HL-60/S4 (cell line): ENCODE data around the gene LRRC28.

Experiments used
- in situ Hi-C: fragments of 300-500 bp; cut with MboI; formaldehyde crosslinking; loops from 2 replicates; pipeline ENCODE4 v1.14.3; 2022; ENCODE audit warnings: low sequenced_read_pairs

LRRC28 gene

DNA sequence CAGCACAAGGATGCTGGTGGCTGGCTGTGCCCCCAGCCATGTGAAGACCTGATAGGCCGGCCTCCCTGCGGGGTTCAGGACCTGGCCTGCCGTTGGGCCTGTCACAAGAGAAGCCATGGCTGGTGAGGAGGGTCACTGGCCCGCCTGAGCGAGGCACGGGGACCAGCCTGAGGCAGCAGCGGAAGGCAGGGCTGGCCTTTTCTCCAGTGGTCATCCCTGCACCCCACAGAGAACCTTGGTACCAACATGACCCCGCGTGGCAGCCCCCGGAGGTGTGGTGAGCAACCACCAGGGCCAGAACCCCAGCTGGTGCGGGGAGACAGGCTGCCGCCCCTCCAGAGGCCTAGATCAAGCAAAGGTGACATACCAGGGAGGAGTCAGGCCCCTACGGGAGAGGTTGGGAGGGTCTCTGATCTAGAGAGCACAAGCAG, 180.4 kb downstream of the LRRC28 start:
- in situ Hi-C loops: no loop called here

DNA sequence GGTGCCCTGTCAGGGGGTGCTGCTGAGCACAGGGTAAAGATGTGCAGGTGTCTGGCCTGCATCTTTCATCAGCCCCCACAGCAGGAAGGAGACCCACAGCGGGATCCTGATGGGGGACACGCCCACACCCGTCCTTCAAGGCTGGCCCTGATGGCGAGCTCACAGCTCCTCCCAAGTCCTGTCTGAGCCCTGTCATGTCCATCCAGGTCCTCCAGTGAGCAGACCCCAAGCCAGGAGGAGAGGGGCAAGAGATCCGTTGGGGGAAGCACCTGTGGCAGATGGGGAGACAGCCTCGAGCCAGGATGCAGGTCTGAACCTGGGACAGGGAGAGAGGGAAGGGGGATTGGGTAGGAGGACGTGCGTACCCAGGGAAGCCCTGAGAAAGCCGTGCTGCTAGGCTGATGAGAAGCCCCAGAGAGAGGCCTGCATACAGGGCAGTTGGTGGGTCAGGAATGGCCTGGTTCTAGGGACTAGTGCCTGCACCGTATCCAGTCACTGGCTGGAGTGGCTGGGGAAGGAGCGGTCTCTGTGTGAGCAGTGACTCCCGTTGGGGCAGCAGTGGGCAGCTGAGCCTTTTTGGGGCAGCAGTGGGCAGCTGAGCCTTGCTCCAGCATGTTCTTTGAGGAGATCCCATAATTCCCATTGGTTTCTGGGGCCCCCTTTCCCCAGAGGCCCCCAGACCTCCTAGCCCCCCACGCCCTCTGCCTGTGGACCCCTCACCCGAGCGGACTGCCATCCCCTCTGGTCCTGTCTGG, 181.2 kb downstream of the LRRC28 start:
- in situ Hi-C loops: no loop called here

DNA sequence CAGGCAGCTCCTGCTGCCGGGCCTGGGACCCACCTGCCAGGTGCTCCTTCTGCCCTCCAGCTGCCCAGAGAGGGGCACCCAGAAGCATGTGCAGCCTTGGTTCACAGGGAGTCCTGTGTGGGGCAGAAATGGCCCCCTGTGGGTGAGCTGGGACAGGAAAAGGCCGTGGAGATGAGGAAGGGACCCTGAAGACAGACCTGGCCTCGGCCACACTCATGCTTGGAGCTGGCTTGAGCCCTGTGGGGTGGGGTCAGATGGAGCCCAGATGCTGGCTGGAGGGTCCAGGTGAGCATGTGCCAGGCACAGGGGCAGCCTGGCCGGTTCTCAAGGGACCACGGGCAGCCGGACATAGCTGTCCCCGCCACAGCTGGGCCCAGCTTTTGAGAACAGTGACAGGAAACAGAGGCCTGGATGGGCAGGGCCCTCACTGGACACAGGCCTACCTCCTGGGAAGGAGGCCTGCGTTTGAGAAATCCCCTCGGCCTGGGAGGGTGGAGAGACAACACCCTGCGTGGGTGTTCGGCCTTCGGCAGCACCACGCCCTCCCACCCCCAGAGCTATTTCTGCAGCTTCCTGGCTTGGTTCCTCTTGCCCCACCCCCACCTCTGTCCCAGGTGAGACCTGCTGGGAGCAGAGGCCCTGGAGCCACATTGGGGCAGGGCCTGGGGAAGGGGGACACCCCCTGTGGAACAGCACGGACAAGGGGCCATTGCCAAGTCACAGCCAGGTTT, 181.9 kb downstream of the LRRC28 start:
- in situ Hi-C loops: no loop called here

DNA sequence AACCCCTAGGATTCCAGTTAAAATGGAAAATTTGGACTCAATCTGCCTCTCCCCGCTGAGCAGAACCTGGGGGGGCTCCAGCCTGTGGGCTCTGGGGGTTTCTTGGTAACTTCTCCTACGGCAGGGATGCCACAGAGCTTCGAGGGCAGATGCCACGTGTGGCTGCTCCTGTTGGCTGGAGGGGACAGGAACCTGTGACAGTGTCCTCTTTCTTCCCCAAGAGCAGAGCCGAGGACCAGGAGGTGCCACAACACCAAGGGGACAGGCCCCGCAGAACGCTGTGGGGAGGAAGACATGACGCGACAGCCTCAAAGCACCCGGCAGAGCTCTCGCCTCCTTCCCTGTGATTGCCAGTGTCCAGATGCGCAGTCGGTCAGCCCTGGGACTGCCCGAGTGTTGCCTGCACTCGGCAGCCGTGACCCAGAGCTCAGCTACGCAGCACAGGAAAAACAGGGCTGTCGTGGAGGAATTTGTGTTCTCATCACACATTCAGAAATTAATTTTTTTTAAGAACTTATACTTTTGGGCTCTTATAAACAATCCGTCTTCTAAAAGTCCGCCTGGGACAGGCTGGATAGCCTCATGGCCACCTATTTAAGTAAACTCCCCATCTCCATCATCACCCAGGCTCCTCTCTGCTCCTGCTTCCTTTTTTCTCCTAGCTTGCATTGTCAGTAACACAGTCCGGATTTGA, 182.6 kb downstream of the LRRC28 start:
- in situ Hi-C loops: no loop called here

DNA sequence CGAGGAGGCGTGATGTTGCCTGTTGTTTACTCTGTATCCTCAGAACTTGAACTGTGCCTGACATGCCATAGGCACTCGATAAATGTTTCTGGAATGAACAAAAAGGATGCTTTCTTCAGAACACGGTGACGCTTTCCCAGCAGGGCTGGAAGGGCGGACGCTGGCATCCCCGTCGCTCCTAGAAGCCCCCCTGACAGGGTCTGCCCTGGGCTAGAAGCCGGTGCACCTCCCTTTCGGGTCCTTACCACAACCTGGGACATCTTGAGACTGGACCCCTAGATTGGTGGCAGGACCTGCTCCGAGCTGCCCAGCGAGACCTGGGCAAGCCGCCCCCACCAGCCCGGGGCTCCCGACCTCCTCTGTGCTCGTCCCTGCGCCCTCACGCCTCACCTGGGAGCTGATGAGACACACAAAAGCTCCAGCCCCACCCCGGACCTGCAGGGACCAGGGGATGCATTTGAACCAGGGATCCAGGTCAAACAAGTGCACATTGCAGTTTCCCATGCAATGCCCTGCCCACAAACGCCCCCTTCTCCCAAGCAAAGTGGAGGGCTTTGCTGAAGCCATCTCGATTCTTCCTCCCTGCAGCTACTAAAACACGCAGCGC, 183.3 kb downstream of the LRRC28 start:
- in situ Hi-C loops: no loop called here

DNA sequence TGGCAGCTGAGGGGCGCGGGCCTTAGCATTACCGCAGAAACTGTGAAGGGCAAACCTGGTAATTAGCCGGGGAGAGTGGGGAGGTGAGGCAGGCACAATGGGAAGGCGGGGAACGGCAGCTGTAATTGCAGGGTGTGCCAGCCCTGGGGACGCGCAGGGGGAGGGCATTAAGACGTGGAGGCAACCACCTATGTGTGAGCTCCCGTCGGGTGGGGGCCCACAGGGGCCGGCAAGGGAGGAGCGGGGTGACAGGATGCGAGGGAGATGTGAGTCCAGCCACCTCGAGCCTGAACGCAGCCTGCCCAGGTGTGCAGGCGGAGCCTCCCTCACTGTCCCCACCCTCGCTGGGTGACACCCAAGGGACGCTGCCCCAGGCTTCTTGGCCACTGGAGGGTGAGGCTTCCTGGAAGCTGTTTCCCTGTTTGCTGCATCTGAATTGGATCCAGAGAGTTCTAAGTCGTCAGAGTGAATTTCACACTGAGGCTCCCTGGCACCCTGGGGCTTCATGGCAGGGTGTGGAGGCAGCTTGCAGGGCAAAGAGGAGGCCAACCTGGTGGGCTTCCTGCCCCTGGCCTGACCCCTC, 183.9 kb downstream of the LRRC28 start:
- in situ Hi-C loops: no loop called here

DNA sequence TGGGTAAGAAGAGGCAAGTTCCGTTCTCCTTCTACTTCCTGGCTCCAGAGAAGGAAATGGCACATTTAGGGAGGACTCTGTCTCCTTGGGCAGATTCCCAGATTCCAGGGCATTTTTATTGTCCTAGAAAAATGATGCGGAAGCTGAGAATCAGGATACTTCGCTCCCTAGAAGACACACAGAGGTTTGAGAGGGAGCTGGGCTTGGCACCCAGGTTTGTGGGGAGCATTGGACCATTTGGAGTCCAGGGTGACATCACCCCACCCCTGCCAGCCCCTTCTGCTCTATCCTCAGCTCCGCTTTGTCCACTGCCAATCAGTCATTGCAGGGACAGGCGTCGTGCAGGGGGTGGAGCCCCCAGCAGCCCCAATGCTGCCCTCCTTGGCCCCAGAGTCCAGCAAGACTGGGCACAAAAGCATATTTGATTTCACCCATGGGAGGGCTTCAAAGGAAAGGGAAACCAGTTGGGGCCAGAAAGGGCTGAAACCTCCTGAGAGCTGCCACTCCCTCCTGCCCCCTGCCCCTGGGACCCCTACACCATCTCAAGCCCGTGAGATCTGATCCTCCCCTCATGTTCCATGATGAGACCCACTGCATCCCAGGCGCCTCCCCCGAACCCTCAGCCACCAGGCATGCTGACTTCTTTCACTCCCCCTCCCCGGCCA, 184.7 kb downstream of the LRRC28 start:
- in situ Hi-C loops: no loop called here

DNA sequence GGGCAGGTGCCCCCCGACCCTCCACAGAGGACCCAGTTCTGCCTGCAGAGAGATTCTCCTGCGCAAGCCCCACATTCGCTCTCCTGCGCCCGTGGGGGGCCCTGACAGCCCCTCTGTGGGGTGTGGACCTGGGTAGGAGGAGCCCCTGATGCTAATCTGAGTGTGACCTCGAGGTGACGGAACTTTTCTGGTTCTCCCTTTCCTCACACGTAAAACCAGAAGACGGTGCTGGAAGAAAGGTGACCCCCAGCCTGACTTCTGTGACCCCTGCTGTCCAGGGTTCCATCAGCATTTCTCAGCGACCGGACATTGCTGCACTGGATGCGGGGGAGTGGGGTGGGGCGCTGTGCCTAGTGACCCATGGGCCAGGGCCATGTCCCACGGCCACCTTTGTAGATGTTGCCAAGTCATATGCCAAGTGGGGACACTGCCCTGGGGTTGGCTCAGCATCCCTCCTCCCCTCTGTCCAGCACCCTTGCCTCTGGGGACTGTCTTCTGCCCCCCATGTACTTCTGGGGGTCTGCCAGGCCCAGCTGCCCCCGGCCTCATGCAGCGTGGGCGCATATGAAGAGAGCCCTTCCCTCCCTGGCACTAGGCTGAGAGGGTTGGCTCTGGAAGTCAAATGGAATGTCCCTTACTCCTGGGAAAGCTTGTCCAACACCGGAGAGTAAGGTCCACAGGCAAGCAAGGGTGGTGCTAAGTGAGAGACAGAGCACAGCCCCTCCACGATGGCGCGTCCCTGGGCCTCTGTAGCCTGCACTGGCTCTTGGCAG, 185.4 kb downstream of the LRRC28 start:
- in situ Hi-C loops: no loop called here

DNA sequence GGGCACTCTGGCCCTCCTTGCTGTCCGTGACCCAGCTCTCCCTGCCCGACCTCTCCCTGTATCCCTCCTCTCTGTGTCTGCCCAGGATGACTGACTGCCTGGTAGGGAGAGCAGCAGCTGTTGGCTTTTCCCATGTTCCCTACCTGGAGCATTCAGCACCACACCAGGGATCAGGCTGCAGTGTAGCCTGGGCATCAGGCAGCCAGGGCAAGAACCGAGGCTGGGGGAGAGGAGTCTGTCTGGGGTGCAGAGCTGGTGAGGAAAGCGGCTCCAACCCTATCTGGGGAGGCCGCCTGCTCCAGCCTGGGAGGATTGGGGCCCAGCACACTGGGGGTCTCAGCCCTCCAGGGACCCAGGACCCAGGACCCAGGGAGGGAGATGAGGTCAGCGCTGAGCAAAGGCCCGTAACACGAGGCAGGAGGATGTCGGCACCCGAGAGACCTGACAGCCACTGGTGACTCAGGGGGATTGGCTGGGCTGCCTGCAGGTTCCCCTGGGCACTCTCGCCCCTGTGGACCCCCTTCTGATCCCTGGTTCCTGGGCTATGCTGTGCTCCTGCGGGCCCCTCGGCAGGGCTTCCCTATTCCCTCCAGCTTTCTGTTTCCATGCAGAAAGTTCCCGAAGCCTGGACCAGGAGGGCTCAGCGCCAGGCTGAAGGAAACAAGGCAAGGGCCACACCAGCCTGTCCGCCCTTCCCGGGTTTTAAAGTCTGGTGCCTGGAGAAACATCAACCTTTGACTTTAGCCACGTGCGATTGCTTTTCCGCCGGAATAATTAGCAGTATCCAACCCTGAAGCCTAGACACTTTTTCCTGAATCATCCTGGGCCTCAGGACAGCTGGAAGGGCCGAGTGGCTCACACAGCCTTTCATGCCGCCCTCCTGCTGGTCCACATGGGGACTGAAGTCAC, 186.3 kb downstream of the LRRC28 start:
- in situ Hi-C loops: no loop called here

DNA sequence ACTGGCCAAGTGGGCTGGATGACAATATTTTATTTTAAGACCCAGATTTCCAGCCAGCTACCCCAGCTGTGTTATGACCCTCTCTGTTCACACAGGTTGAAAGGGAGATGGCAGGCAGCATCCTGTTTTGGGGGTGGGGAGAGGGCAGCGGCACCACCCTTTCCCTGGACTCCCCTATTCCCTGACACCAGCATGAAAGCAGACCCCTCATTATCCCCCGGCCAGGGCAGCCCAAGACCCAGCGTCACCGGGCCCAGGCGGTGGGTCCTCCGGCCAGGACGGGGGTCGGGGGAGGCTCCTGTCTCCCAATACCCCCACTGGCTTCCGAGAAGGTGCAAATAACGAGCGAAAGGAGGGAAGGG, 186.9 kb downstream of the LRRC28 start:
- in situ Hi-C loops: no loop called here

DNA sequence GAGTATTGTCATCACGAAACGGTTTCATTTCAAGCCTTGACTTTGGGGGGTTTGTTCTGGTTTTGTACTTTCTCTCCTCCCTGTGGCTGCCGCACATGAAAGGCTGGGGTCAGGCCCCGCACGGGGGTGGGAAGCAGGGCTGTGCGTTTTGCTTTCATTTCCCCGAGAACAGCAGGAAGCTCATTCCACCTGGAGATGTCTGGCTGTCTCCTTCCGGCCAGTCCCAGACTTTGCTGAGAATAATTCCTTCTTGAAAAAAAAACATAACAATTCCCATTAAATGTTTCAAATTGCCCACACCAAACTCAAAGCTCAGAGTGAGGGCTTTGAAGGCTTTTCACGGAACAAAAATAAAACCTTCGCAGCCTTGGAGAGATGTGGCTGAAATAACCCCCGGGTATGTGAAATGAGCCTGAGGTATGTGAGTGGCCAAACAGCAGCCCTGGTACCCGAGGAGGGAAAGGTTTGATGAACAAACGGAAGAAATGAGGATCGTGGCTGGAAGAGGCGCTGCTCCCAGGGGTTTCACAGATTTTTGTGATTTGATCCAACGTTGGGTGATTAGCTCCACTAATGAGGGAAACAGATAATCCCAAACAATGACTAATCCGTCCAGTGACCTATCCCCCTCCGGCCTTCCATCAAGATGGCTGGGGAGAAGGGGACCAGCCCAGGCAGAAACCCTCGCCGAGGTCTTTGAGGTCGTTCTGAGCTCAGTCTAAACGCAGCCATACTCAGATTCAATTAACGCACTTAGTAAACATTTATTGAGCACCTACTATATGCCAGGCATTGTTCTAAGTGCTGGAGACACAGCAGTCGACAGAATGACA, 187.6 kb downstream of the LRRC28 start:
- in situ Hi-C loops: no loop called here

DNA sequence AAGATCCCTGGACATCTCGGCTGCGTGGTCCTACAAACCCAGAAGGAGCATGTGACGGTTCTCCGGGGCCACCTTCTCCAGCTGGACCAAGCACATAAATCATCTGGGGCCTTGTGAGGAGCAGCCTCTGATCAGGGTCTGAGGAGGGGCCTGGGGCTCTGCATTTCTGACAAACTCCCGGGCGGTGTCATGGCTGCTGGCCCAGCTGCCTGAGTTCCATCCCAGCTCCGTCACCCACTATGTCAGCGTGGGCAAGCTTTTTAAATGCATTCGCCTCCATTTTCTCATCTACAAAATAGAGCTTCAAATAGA, 188.2 kb downstream of the LRRC28 start:
- in situ Hi-C loops: no loop called here

DNA sequence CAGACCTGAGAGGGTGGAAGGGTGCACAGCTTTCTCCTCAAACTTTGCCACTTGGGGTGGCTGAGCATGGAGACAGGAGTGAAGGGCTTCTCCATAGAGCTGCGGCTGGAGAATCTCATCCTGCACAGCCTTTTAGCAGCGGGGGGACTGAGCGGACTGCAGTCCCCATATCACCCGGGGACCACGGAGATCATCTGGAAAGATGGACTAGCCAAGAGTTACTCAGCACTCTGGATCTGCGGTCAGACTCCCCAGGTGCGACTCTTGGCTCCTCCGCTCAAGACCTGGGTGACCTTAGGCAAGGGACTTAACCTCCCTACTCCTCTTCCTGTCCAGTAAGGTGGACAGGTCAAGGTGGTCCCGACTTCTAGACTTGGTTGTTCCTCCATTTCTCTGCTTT, 188.7 kb downstream of the LRRC28 start:
- in situ Hi-C loops: no loop called here
